MM.1S (cell line): ENCODE measurements around the gene ZMYND12.

Source experiments
- EZH2 ChIP-seq: fragments of 300-600 bp; sonication (generic); optimal IDR thresholded peaks from 2 replicates; pipeline ENCODE3; 2017; ENCODE audit warnings: low read depth, mild to moderate bottlenecking, antibody characterized with exemption, low read length, mixed read lengths
- EZH2phosphoT487 ChIP-seq: fragments of 300-600 bp; sonication (generic); IDR thresholded peaks from 2 replicates; pipeline ENCODE4 v1.6.1; 2018; ENCODE audit warnings: antibody characterized with exemption, low read length
- TF ChIP-seq, protein P1 (sequence below): fragments of 300-600 bp; sonication (generic); IDR thresholded peaks from 2 replicates; pipeline ENCODE4 v1.5.1; 2016; ENCODE audit warnings: antibody characterized with exemption, low read length, mixed read lengths

DNA sequence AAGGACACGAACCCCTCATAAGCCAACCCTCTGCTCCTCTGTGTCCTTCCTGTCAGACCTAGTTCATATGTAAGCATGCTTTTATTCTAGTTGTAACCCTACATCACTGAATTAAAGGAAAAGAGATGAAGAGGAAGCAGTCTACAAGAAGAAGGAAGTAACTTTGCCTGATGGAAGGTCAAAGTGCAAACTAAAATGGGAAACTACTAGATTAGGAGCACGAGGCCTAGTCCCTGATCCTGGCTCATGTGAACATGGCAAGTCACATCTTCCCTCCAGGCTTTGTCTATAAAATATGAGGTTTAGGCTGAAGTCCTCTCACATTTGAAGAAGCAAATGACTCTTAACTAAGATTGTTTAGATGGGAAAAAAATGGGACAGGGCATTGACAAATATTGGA lies 13.2 kb downstream of the ZMYND12 start:
- TF ChIP-seq, protein P1, sequence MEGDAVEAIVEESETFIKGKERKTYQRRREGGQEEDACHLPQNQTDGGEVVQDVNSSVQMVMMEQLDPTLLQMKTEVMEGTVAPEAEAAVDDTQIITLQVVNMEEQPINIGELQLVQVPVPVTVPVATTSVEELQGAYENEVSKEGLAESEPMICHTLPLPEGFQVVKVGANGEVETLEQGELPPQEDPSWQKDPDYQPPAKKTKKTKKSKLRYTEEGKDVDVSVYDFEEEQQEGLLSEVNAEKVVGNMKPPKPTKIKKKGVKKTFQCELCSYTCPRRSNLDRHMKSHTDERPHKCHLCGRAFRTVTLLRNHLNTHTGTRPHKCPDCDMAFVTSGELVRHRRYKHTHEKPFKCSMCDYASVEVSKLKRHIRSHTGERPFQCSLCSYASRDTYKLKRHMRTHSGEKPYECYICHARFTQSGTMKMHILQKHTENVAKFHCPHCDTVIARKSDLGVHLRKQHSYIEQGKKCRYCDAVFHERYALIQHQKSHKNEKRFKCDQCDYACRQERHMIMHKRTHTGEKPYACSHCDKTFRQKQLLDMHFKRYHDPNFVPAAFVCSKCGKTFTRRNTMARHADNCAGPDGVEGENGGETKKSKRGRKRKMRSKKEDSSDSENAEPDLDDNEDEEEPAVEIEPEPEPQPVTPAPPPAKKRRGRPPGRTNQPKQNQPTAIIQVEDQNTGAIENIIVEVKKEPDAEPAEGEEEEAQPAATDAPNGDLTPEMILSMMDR: no peak
- TF ChIP-seq EZH2 (no peak), EZH2phosphoT487 (no peak)
